Neuronal stem cell (in vitro differentiated cells): ENCODE data around the gene CARD14.

Source experiments
- DNase-seq: peaks from one replicate; pipeline ENCODE4 v3.0.0-alpha.2; 2013; ENCODE audit warnings: low spot score
- H2AFZ ChIP-seq: one replicate; pipeline ENCODE4 v1.6.1; 2013; ENCODE audit warnings: mild to moderate bottlenecking, low read length, inconsistent platforms
- H2AK5ac ChIP-seq: 2 replicates; pipeline ENCODE4 v1.6.1; 2013; ENCODE audit warnings: low read depth, mild to moderate bottlenecking, inconsistent platforms, low read length, moderate library complexity, mixed read lengths
- H2BK120ac ChIP-seq: 2 replicates; pipeline ENCODE4 v1.6.1; 2013; ENCODE audit warnings: low read depth, mild to moderate bottlenecking, inconsistent platforms, low read length, moderate library complexity, mixed read lengths
- H2BK12ac ChIP-seq: one replicate; pipeline ENCODE4 v1.6.1; 2013; ENCODE audit warnings: low read length, inconsistent platforms
- H2BK15ac ChIP-seq: 2 replicates; pipeline ENCODE4 v1.6.1; 2013; ENCODE audit warnings: mild to moderate bottlenecking, low read length, inconsistent platforms, mixed read lengths
- H2BK5ac ChIP-seq: one replicate; pipeline ENCODE4 v1.6.1; 2013; ENCODE audit warnings: inconsistent platforms, mild to moderate bottlenecking, low read length, moderate library complexity
- H3K14ac ChIP-seq: one replicate; pipeline ENCODE4 v1.6.1; 2013; ENCODE audit warnings: low read length, inconsistent platforms
- H3K18ac ChIP-seq: 2 replicates; pipeline ENCODE4 v1.6.1; 2013; ENCODE audit warnings: low read length, inconsistent platforms
- H3K23ac ChIP-seq: 2 replicates; pipeline ENCODE4 v1.6.1; 2013; ENCODE audit warnings: low read depth, mild to moderate bottlenecking, mixed read lengths, low read length, inconsistent platforms; ENCODE audit not compliant: poor library complexity
- H3K27ac ChIP-seq: replicated peaks from 3 replicates; pipeline ENCODE4 v1.5.1; 2013; ENCODE audit warnings: low read length, inconsistent platforms
- H3K27me3 ChIP-seq, 3 experiments: 2 replicates each; pipeline ENCODE4 v1.6.1; 2013; ENCODE audit warnings: low read length in 3 of 3, mild to moderate bottlenecking in 2 of 3, inconsistent platforms in 1 of 3, low read depth in 1 of 3, mixed read lengths in 1 of 3, moderate library complexity in 1 of 3; ENCODE audit not compliant: control insufficient read depth in 3 of 3, insufficient read depth in 3 of 3
- H3K36me3 ChIP-seq, 2 donors: replicated peaks in 1 of 2; 2 replicates each; pipeline ENCODE4 v1.6.1; 2013; ENCODE audit warnings: low read length in 2 of 2; ENCODE audit not compliant: control insufficient read depth in 2 of 2, insufficient read depth in 2 of 2
- H3K4ac ChIP-seq: 2 replicates; pipeline ENCODE4 v1.6.1; 2013; ENCODE audit warnings: inconsistent platforms, mild to moderate bottlenecking, low read length, moderate library complexity
- H3K4me1 ChIP-seq, 2 donors: 1 replicate in 1 of 2; 2 replicates in 1 of 2; pipeline ENCODE4 v1.6.1; 2013; ENCODE audit warnings: low read length in 2 of 2, low read depth in 1 of 2; ENCODE audit not compliant: control insufficient read depth in 2 of 2, insufficient read depth in 1 of 2
- H3K4me2 ChIP-seq: one replicate; pipeline ENCODE4 v1.6.1; 2013; ENCODE audit warnings: mild to moderate bottlenecking, low read length, inconsistent platforms; ENCODE audit not compliant: insufficient read depth, poor library complexity, severe bottlenecking
- H3K4me3 ChIP-seq, 2 donors: 2 replicates each; pipeline ENCODE4 v1.5.1; 2013; ENCODE audit warnings: low read length in 2 of 2, mild to moderate bottlenecking in 2 of 2, inconsistent platforms in 1 of 2, moderate library complexity in 1 of 2
- H3K79me1 ChIP-seq: one replicate; pipeline ENCODE4 v1.6.1; 2013; ENCODE audit warnings: low read depth, mild to moderate bottlenecking, inconsistent platforms, low read length, moderate library complexity
- H3K9ac ChIP-seq: one replicate; pipeline ENCODE4 v1.6.1; 2013; ENCODE audit warnings: mild to moderate bottlenecking, low read depth, low read length, inconsistent platforms; ENCODE audit not compliant: poor library complexity
- H3K9me3 ChIP-seq, 2 donors: replicated peaks in 1 of 2; 2 replicates each; pipeline versions ENCODE3 to v1.6.1; 2013; ENCODE audit warnings: low read length in 2 of 2, mild to moderate bottlenecking in 2 of 2, inconsistent platforms in 1 of 2, low read depth in 1 of 2, mixed read lengths in 1 of 2, moderate library complexity in 1 of 2; ENCODE audit not compliant: control insufficient read depth in 2 of 2, insufficient read depth in 1 of 2
- H4K8ac ChIP-seq: one replicate; pipeline ENCODE4 v1.6.1; 2013; ENCODE audit warnings: low read depth, mild to moderate bottlenecking, inconsistent platforms, low read length, moderate library complexity
- H4K91ac ChIP-seq: one replicate; pipeline ENCODE4 v1.6.1; 2013; ENCODE audit warnings: low read length, low read depth, mild to moderate bottlenecking, inconsistent platforms; ENCODE audit not compliant: poor library complexity
- WGBS, 2 donors: extraction: QIAGEN DNeasy Blood & Tissue Kit; methylation state at CpG; one replicate each; pipeline ENCODE4 v1.1.7; 2013; ENCODE audit warnings: missing lambda C conversion rate in 2 of 2, mixed read lengths in 1 of 2; ENCODE audit not compliant: insufficient read length in 2 of 2, insufficient replicate concordance in 1 of 2; ENCODE audit errors: extremely low coverage in 2 of 2; 5-methylcytosine and 5-hydroxymethylcytosine counted together

CARD14 gene

DNA sequence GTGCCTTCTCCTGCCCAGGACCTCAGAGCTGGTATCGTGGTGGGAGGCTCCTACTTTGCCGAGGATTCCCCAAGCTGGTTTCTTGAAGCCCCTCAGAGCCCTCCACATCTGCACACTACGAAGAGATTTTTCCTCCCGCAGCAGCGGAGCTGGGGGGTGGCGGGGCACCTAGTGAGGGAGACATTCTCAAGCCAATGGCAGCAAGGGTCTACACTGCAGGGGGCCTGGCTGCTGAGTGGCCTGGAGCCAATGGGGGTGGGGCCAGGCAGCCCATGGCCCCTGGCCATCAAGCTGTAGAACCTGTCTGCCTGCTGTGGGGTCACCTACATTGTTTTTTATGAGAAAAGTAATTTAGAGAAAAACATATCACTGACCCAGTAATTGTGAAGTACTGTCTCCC is 55.4 kb downstream of the CARD14 start:
- H3K27me3 ChIP-seq: no peaks in the 10 kb centered on the region
- no peak overlapping the region for H3K4me2 ChIP-seq
- no peak overlapping the region for H2BK15ac ChIP-seq
- no peak overlapping the region for H2BK120ac ChIP-seq
- no CpG with 5 or more reads among the region's 6 CpGs for WGBS, 2 donors
- no peak overlapping the region for H3K14ac ChIP-seq
- H2AK5ac ChIP-seq: no peak overlapping the region
- H3K4me1 ChIP-seq: peaks cover 4 to 9% of the 10 kb centered on the region in 2 donors
- peak overlapping the region; percentile 28 for H3K18ac ChIP-seq
- peaks cover 0 to under 1% of the 10 kb centered on the region in 2 donors for H3K9me3 ChIP-seq
- H2AFZ ChIP-seq: no peak overlapping the region
- no peak overlapping the region for H3K23ac ChIP-seq
- no peak overlapping the region for H4K8ac ChIP-seq
- no peak overlapping the region for H3K4me3 ChIP-seq
- H3K36me3 ChIP-seq: peaks cover 5 to 25% of the 10 kb centered on the region in 2 donors
- no peak overlapping the region for H3K4ac ChIP-seq
- peaks cover 2% of the 10 kb centered on the region for H3K79me1 ChIP-seq
- no peak overlapping the region for H3K27ac ChIP-seq
- no peak for DNase-seq
- no peak overlapping the region for H2BK12ac ChIP-seq
- H4K91ac ChIP-seq: no peak overlapping the region
- no peak overlapping the region for H2BK5ac ChIP-seq
- no peak overlapping the region for H3K9ac ChIP-seq

DNA sequence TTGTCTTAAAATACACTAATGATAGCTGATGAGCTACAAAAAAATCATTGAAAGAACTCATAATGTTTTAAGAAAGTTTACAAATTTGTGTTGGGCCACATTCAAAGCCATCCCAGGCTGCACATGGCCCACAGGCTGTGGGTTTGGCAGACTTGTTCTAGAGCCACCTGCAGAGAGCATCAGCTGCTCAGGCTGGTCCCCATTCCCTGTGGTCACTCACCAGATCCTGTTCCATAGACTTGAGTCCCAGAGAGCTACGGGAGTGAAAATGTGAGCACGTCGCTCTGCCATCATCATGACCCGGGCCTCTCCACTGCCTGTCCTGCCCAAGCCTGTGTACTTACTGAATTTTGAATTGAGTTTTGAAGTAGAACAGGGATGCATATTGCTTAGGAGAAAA is 57.3 kb downstream of the CARD14 start:
- no peak overlapping the region for H2BK120ac ChIP-seq
- WGBS, 2 donors: no CpG with 5 or more reads among the region's 4 CpGs
- H3K9ac ChIP-seq: peak overlapping the region; percentile 44
- no peak overlapping the region for H2AFZ ChIP-seq
- H3K27me3 ChIP-seq: no peaks in the 10 kb centered on the region
- no peak overlapping the region for H2AK5ac ChIP-seq
- H3K4me3 ChIP-seq: no peak overlapping the region
- H4K8ac ChIP-seq: no peak overlapping the region
- H3K14ac ChIP-seq: no peak overlapping the region
- H2BK15ac ChIP-seq: no peak overlapping the region
- H3K9me3 ChIP-seq: peaks cover 0 to 10% of the 10 kb centered on the region in 2 donors
- peak overlapping the region; percentile 24 for H2BK5ac ChIP-seq
- DNase-seq: no peak
- H4K91ac ChIP-seq: no peak overlapping the region
- peaks cover 5 to 31% of the 10 kb centered on the region in 2 donors for H3K36me3 ChIP-seq
- no peak overlapping the region for H3K4ac ChIP-seq
- H3K27ac ChIP-seq: no peak overlapping the region
- H3K4me2 ChIP-seq: no peak overlapping the region
- H3K18ac ChIP-seq: no peak overlapping the region
- no peak overlapping the region for H2BK12ac ChIP-seq
- H3K79me1 ChIP-seq: peaks cover 2% of the 10 kb centered on the region
- H3K23ac ChIP-seq: no peak overlapping the region
- peaks cover 0 to 3% of the 10 kb centered on the region in 2 donors for H3K4me1 ChIP-seq

DNA sequence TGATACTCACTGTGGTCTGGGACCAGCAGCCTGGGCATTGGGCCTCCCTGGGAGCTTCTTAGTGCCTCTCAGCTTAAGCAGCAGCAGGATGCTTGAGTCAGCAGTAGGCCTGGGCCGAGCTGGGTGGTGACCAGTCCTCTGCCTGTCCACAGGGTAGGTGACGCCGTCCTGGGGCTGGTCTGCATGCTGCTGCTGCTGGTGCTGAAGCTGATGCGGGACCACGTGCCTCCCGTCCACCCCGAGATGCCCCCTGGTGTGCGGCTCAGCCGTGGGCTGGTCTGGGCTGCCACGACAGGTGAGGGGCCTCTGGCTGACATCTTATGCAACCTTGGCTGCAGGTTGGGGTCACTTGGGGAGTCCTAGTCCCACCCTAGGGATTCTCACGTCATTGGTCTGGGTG is 57.8 kb downstream of the CARD14 start:
- Histone ChIP-seq H3K4ac (no peak overlapping the region), H4K8ac (no peak overlapping the region), H3K23ac (peak overlapping the region; percentile 73), H3K4me1 (peaks cover 0 to 3% of the 10 kb centered on the region in 2 donors), H2BK12ac (no peak overlapping the region), H3K9ac (peak overlapping the region; percentile 80), H3K9me3 (peaks cover 0 to 15% of the 10 kb centered on the region in 2 donors), H3K36me3 (peaks cover 5 to 35% of the 10 kb centered on the region in 2 donors), H2BK15ac (no peak overlapping the region), H3K14ac (peak overlapping the region; percentile 79), H3K4me2 (no peak overlapping the region), H3K4me3 (no peak overlapping the region), H2AFZ (no peak overlapping the region), H3K18ac (peak overlapping the region; percentile 64), H3K79me1 (peaks cover 2% of the 10 kb centered on the region), H3K27ac (no peak overlapping the region), H4K91ac (no peak overlapping the region), H2BK5ac (peak overlapping the region; percentile 24), H2BK120ac (peak overlapping the region; percentile 81), H3K27me3 (no peaks in the 10 kb centered on the region), H2AK5ac (no peak overlapping the region)
- no CpG with 5 or more reads among the region's 11 CpGs for WGBS, 2 donors
- no peak for DNase-seq

DNA sequence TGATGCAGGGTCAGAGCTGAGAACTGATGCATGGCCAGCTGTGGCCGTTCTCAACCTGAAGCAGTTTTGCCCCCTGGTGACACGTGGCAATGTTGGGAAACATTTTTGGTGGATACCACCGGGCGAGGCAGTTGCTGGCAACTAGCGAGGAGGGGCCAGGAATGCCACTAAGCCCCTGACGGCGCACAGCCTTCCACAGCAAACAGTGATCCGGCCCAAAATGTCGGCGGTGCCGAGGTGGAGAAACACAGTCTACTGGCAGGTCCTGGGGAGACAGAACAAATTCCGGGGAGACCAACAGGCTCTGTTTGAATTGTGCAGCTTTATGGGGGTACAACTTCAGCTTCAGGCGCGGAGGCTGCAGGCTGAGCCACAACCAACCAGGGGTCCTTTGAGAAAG is 58.6 kb downstream of the CARD14 start:
- no peak overlapping the region for H3K18ac ChIP-seq
- H4K91ac ChIP-seq: no peak overlapping the region
- H2BK15ac ChIP-seq: no peak overlapping the region
- H3K27ac ChIP-seq: no peak overlapping the region
- H2BK5ac ChIP-seq: no peak overlapping the region
- no peak overlapping the region for H3K4me2 ChIP-seq
- H3K79me1 ChIP-seq: peaks cover 2% of the 10 kb centered on the region
- no peak overlapping the region for H3K23ac ChIP-seq
- no peak overlapping the region for H3K4me3 ChIP-seq
- H3K27me3 ChIP-seq: no peaks in the 10 kb centered on the region
- H3K36me3 ChIP-seq: peaks cover 2 to 35% of the 10 kb centered on the region in 2 donors
- no peak for DNase-seq
- H4K8ac ChIP-seq: no peak overlapping the region
- H3K14ac ChIP-seq: no peak overlapping the region
- H2BK12ac ChIP-seq: no peak overlapping the region
- H2AFZ ChIP-seq: no peak overlapping the region
- no peak overlapping the region for H3K9ac ChIP-seq
- H3K4ac ChIP-seq: no peak overlapping the region
- no CpG with 5 or more reads among the region's 14 CpGs for WGBS, 2 donors
- no peak overlapping the region for H2BK120ac ChIP-seq
- peaks cover 0 to 3% of the 10 kb centered on the region in 2 donors for H3K4me1 ChIP-seq
- peaks cover 2 to 23% of the 10 kb centered on the region in 2 donors for H3K9me3 ChIP-seq
- no peak overlapping the region for H2AK5ac ChIP-seq
